ENCODE data around the gene C16orf78. TPM values are rescaled to one million over a fixed set of nuclear protein-coding genes. Genes with fewer than 3 reads are reported as not detected.

Gene C16orf78
- total RNA-seq, 1 donor from 2014 or later: not detected

GRCh38 chr16:49338611-49339265 lies 34.9 kb upstream of the C16orf78 start:
- Mint-ChIP-seq H3K27me3 (ENCODE audit: low read depth) (peaks cover 92% of the 10 kb centered on the region), H3K4me1 (no peaks in the 10 kb centered on the region), H3K36me3 (ENCODE audit: low read depth) (no peaks in the 10 kb centered on the region), H3K4me3 (no peak overlapping the region), H3K9me3 (no peaks in the 10 kb centered on the region), H3K27ac (ENCODE audit: unreplicated experiment) (no peak overlapping the region)
- no peak for DNase-seq (ENCODE audit: low read depth, low spot score)
- no peak for TF ChIP-seq CTCF (conservative IDR thresholded peaks at IDR 0.05)

- DNase-seq (ENCODE audit: low read depth, low spot score): no peak
- no peaks in the 10 kb centered on the region for H3K4me1 Mint-ChIP-seq
- TF ChIP-seq CTCF (conservative IDR thresholded peaks at IDR 0.05): no peak
- H3K27ac Mint-ChIP-seq (ENCODE audit: unreplicated experiment): no peak overlapping the region
- H3K27me3 Mint-ChIP-seq (ENCODE audit: low read depth): peaks cover 92% of the 10 kb centered on the region
- no peaks in the 10 kb centered on the region for H3K36me3 Mint-ChIP-seq (ENCODE audit: low read depth)
- H3K4me3 Mint-ChIP-seq: no peak overlapping the region
- no peaks in the 10 kb centered on the region for H3K9me3 Mint-ChIP-seq
These were observed 33.1 kb upstream of the C16orf78 start for GRCh38 chr16:49340466-49340865.

GRCh38 chr16:49341706-49342105 lies 31.9 kb upstream of the C16orf78 start:
- no peak overlapping the region for H3K4me3 Mint-ChIP-seq
- no peaks in the 10 kb centered on the region for H3K9me3 Mint-ChIP-seq
- H3K4me1 Mint-ChIP-seq: no peaks in the 10 kb centered on the region
- TF ChIP-seq CTCF (conservative IDR thresholded peaks at IDR 0.05): no peak
- no peak for DNase-seq (ENCODE audit: low read depth, low spot score)
- H3K36me3 Mint-ChIP-seq (ENCODE audit: low read depth): no peaks in the 10 kb centered on the region
- no peak overlapping the region for H3K27ac Mint-ChIP-seq (ENCODE audit: unreplicated experiment)
- H3K27me3 Mint-ChIP-seq (ENCODE audit: low read depth): peaks cover 92% of the 10 kb centered on the region

- no peak for DNase-seq (ENCODE audit: low read depth, low spot score)
- H3K9me3 Mint-ChIP-seq: no peaks in the 10 kb centered on the region
- no peak overlapping the region for H3K27ac Mint-ChIP-seq (ENCODE audit: unreplicated experiment)
- peaks cover 92% of the 10 kb centered on the region for H3K27me3 Mint-ChIP-seq (ENCODE audit: low read depth)
- TF ChIP-seq CTCF (conservative IDR thresholded peaks at IDR 0.05): no peak
- no peaks in the 10 kb centered on the region for H3K4me1 Mint-ChIP-seq
- H3K4me3 Mint-ChIP-seq: no peak overlapping the region
- no peaks in the 10 kb centered on the region for H3K36me3 Mint-ChIP-seq (ENCODE audit: low read depth)
These were observed 31.0 kb upstream of the C16orf78 start for GRCh38 chr16:49342336-49343265.

- H3K27me3 Mint-ChIP-seq (ENCODE audit: low read depth): peaks cover 95% of the 10 kb centered on the region
- no peaks in the 10 kb centered on the region for H3K9me3 Mint-ChIP-seq
- no peak for DNase-seq (ENCODE audit: low read depth, low spot score)
- H3K4me3 Mint-ChIP-seq: no peak overlapping the region
- TF ChIP-seq CTCF (conservative IDR thresholded peaks at IDR 0.05): no peak
- H3K36me3 Mint-ChIP-seq (ENCODE audit: low read depth): no peaks in the 10 kb centered on the region
- H3K4me1 Mint-ChIP-seq: no peaks in the 10 kb centered on the region
- H3K27ac Mint-ChIP-seq (ENCODE audit: unreplicated experiment): no peak overlapping the region
These were observed 30.3 kb upstream of the C16orf78 start for GRCh38 chr16:49343291-49343690.
